ENCODE results near the gene AXDND1.

DNA sequence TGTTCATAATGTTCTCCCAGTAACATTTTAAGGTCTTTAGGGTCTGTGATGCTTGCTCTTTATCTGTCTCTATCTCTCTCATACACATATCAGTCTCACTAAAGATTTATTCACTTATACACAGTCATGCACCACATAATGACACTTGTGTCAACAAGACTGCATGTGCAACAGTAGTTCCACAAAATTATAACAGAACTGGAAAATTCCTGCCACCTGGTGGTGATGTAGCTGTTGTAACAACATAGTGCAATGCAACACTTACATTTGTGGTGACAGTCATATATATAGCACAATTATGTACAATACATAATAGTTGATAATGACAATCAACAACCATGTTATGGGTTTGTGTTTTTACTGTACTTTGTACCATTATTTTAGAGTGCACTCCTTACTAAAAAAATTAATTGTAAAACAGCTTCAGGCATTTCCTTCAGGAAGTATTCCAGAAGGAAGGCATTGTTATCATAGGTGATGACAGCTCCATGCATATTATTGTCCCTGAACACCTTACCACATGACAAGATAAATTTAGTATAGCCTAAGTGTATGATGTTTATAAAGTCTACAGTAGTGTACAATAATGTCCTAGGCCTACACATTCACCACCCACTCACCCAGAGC, 234.0 kb downstream of the AXDND1 start:
- TF ChIP-seq, protein P1, sequence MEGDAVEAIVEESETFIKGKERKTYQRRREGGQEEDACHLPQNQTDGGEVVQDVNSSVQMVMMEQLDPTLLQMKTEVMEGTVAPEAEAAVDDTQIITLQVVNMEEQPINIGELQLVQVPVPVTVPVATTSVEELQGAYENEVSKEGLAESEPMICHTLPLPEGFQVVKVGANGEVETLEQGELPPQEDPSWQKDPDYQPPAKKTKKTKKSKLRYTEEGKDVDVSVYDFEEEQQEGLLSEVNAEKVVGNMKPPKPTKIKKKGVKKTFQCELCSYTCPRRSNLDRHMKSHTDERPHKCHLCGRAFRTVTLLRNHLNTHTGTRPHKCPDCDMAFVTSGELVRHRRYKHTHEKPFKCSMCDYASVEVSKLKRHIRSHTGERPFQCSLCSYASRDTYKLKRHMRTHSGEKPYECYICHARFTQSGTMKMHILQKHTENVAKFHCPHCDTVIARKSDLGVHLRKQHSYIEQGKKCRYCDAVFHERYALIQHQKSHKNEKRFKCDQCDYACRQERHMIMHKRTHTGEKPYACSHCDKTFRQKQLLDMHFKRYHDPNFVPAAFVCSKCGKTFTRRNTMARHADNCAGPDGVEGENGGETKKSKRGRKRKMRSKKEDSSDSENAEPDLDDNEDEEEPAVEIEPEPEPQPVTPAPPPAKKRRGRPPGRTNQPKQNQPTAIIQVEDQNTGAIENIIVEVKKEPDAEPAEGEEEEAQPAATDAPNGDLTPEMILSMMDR (IDR thresholded peaks at IDR 0.05; ENCODE audit: poor library complexity, severe bottlenecking): peak; percentile 65
- TF ChIP-seq, protein P2, sequence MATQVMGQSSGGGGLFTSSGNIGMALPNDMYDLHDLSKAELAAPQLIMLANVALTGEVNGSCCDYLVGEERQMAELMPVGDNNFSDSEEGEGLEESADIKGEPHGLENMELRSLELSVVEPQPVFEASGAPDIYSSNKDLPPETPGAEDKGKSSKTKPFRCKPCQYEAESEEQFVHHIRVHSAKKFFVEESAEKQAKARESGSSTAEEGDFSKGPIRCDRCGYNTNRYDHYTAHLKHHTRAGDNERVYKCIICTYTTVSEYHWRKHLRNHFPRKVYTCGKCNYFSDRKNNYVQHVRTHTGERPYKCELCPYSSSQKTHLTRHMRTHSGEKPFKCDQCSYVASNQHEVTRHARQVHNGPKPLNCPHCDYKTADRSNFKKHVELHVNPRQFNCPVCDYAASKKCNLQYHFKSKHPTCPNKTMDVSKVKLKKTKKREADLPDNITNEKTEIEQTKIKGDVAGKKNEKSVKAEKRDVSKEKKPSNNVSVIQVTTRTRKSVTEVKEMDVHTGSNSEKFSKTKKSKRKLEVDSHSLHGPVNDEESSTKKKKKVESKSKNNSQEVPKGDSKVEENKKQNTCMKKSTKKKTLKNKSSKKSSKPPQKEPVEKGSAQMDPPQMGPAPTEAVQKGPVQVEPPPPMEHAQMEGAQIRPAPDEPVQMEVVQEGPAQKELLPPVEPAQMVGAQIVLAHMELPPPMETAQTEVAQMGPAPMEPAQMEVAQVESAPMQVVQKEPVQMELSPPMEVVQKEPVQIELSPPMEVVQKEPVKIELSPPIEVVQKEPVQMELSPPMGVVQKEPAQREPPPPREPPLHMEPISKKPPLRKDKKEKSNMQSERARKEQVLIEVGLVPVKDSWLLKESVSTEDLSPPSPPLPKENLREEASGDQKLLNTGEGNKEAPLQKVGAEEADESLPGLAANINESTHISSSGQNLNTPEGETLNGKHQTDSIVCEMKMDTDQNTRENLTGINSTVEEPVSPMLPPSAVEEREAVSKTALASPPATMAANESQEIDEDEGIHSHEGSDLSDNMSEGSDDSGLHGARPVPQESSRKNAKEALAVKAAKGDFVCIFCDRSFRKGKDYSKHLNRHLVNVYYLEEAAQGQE (IDR thresholded peaks at IDR 0.05; ENCODE audit: borderline replicate concordance): no peak

All from neural cell (in vitro differentiated cells).